Liver (tissue), 9 donors: ENCODE data around the gene LRMDA. TPM values are rescaled to one million over a fixed set of nuclear protein-coding genes. Genes with fewer than 3 reads are reported as not detected.
A peak's percentile ranks its signal among the peaks of the same experiment; 100 is the strongest.

Source experiments
- DNase-seq: peaks from one replicate; pipeline ENCODE4 v3.0.0-alpha.2; 2017; ENCODE audit warnings: low spot score
- H3K27ac ChIP-seq, 2 donors: one replicate each; pipeline ENCODE4 v1.7.0; 2013; ENCODE audit warnings: inconsistent platforms in 2 of 2, low read length in 2 of 2, control low read depth in 1 of 2, low read depth in 1 of 2, mild to moderate bottlenecking in 1 of 2
- H3K27me3 ChIP-seq, 4 donors: one replicate each; pipeline versions ENCODE4 v1.6.1 to v1.7.0; 2013; ENCODE audit warnings: low read length in 3 of 4, inconsistent platforms in 1 of 4, mild to moderate bottlenecking in 1 of 4, moderate library complexity in 1 of 4; ENCODE audit not compliant: control insufficient read depth in 4 of 4, insufficient read depth in 4 of 4
- H3K36me3 ChIP-seq, 4 donors: one replicate each; pipeline versions ENCODE4 v1.6.1 to v1.7.0; 2013; ENCODE audit warnings: low read length in 3 of 4, mild to moderate bottlenecking in 3 of 4, low read depth in 1 of 4, moderate library complexity in 1 of 4; ENCODE audit not compliant: control insufficient read depth in 4 of 4, insufficient read depth in 3 of 4
- H3K4me1 ChIP-seq, 4 donors: one replicate each; pipeline versions ENCODE4 v1.6.1 to v1.7.0; 2013; ENCODE audit warnings: low read length in 3 of 4, mild to moderate bottlenecking in 3 of 4, moderate library complexity in 1 of 4; ENCODE audit not compliant: control insufficient read depth in 4 of 4, insufficient read depth in 4 of 4
- H3K4me3 ChIP-seq, 3 donors: one replicate each; pipeline versions ENCODE4 v1.6.1 to v1.7.0; 2013; ENCODE audit warnings: low read length in 3 of 3, control low read depth in 1 of 3, low read depth in 1 of 3, mild to moderate bottlenecking in 1 of 3
- H3K9ac ChIP-seq, 2 donors: one replicate each; pipeline ENCODE4 v1.7.0; 2013; ENCODE audit warnings: low read length in 2 of 2, mild to moderate bottlenecking in 2 of 2, moderate library complexity in 2 of 2, control low read depth in 1 of 2, low read depth in 1 of 2
- H3K9me3 ChIP-seq, 4 donors: one replicate each; pipeline versions ENCODE4 v1.6.1 to v1.7.0; 2013; ENCODE audit warnings: low read length in 3 of 4; ENCODE audit not compliant: control insufficient read depth in 4 of 4
- ATF3 ChIP-seq: IDR thresholded peaks from 2 replicates; pipeline ENCODE4 v1.6.1; 2016; ENCODE audit warnings: antibody characterized with exemption
- FOXA1 ChIP-seq: IDR thresholded peaks from 2 replicates; pipeline ENCODE4 v1.6.1; 2016; ENCODE audit warnings: antibody characterized with exemption
- FOXA2 ChIP-seq: IDR thresholded peaks from 2 replicates; pipeline ENCODE4 v1.6.1; 2016; ENCODE audit warnings: antibody characterized with exemption
- GABPA ChIP-seq, 2 donors: IDR thresholded peaks in 1 of 2; conservative IDR thresholded peaks in 1 of 2; 2 replicates each; pipeline ENCODE4 v1.6.1; 2016; ENCODE audit warnings: antibody characterized with exemption in 2 of 2, mild to moderate bottlenecking in 1 of 2, moderate library complexity in 1 of 2
- HNF4A ChIP-seq, 2 donors: conservative IDR thresholded peaks; 2 replicates each; pipeline ENCODE4 v1.6.1; 2016; ENCODE audit warnings: antibody characterized with exemption in 2 of 2, mild to moderate bottlenecking in 2 of 2
- HNF4G ChIP-seq: IDR thresholded peaks from 2 replicates; pipeline ENCODE4 v1.6.1; 2016; ENCODE audit warnings: antibody characterized with exemption
- JUND ChIP-seq, 2 donors: IDR thresholded peaks; 2 replicates each; pipeline ENCODE4 v1.6.1; 2016; ENCODE audit warnings: antibody characterized with exemption in 2 of 2
- NR2F2 ChIP-seq: IDR thresholded peaks from 2 replicates; pipeline ENCODE4 v1.6.1; 2016; ENCODE audit warnings: antibody characterized with exemption
- RAD21 ChIP-seq, 2 donors: IDR thresholded peaks; 2 replicates each; pipeline ENCODE4 v1.6.1; 2016; ENCODE audit warnings: antibody characterized with exemption in 2 of 2, mild to moderate bottlenecking in 2 of 2
- RXRA ChIP-seq, 2 donors: IDR thresholded peaks; 2 replicates each; pipeline ENCODE4 v1.6.1; 2017 to 2018; ENCODE audit warnings: antibody characterized with exemption in 2 of 2, mild to moderate bottlenecking in 1 of 2
- SP1 ChIP-seq: IDR thresholded peaks from 2 replicates; pipeline ENCODE4 v1.6.1; 2018; ENCODE audit warnings: antibody characterized with exemption, mild to moderate bottlenecking
- TAF1 ChIP-seq: conservative IDR thresholded peaks from 2 replicates; pipeline ENCODE4 v1.6.1; 2016; ENCODE audit warnings: antibody characterized with exemption, mild to moderate bottlenecking
- YY1 ChIP-seq: IDR thresholded peaks from 2 replicates; pipeline ENCODE4 v1.6.1; 2016; ENCODE audit warnings: antibody characterized with exemption, mild to moderate bottlenecking
- WGBS: extraction: QIAGEN DNeasy Blood & Tissue Kit; methylation state at CpG from one replicate; pipeline ENCODE4 v1.1.7; 2013; 5-methylcytosine and 5-hydroxymethylcytosine counted together
- polyA plus RNA-seq, 2 donors: library from polyadenylated mRNA; stranded (reverse) in 1 of 2; unstranded in 1 of 2; fragments of 200-250 nt in 1 of 2; fragments of >200 nt in 1 of 2; fragmentation: Nextera tagmentation in 1 of 2; extraction: Ambion mirVana in 1 of 2; gene quantifications; one replicate each; pipeline versions ENCODE4 v1.2.1 to v1.2.3, GENCODE V29; 2013 to 2015
- total RNA-seq, 2 donors: library from RNA; depleted of rRNA; stranded (reverse); fragments of >200 nt; gene quantifications; one replicate each; pipeline ENCODE4 v1.2.3, GENCODE V29; 2014
- TF ChIP-seq, protein P1 (sequence below): fragments of 150-350 bp; IDR thresholded peaks from 2 replicates; pipeline ENCODE4 v1.5.1; 2017; ENCODE audit warnings: improper control_type of control experiment, low read depth, low read length; ENCODE audit not compliant: missing input control
- TF ChIP-seq, protein P2 (sequence below): IDR thresholded peaks from 2 replicates; pipeline ENCODE4 v1.6.1; 2016; ENCODE audit warnings: antibody characterized with exemption, mild to moderate bottlenecking
- TF ChIP-seq, protein P3 (sequence below): IDR thresholded peaks from 2 replicates; pipeline ENCODE4 v1.6.1; 2016; ENCODE audit warnings: antibody characterized with exemption
- TF ChIP-seq, protein P4 (sequence below): IDR thresholded peaks from 2 replicates; pipeline ENCODE4 v1.6.1; 2016; ENCODE audit warnings: antibody characterized with exemption
- donor health status: healthy.
- donor health status: healthy.
- donor health status: healthy.
- donor health status: healthy.
- donor health status: healthy.

The LRMDA gene
- total and polyA plus RNA-seq, 4 donors = 7.9 to 15.8 (median 11.3) TPM

DNA sequence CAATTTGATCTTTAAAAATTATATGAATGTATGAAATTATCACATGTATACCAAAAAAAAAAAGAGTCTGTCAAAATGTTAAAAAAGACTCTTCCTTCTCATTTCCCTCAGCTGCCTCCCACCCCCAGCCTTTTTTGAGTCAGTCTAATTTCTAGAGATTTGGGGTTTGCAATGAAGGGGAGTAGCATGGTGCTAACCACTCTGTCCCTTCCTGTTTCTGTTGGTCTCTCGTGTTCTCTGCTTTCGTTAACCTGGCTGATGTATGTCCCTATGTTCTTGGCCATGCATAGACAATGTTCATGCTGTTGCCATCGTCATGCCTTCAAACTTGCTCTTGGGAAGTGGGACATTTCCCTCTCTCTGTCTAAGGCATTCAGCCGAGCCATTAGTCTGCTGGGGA, 474.1 kb downstream of the LRMDA start:
- 90% methylated on average over 4 of the region's 4 CpGs for WGBS
- H3K27ac ChIP-seq = no peak overlapping the region
- H3K4me3 ChIP-seq = no peak overlapping the region
- no peaks in the 10 kb centered on the region for H3K4me1 ChIP-seq
- H3K36me3 ChIP-seq = no peaks in the 10 kb centered on the region
- H3K9ac ChIP-seq = no peak overlapping the region
- no peak for TF ChIP-seq SP1
- no peak for TF ChIP-seq HNF4G
- no peak for TF ChIP-seq HNF4A (conservative IDR thresholded peaks at IDR 0.05)
- TF ChIP-seq, protein P1, sequence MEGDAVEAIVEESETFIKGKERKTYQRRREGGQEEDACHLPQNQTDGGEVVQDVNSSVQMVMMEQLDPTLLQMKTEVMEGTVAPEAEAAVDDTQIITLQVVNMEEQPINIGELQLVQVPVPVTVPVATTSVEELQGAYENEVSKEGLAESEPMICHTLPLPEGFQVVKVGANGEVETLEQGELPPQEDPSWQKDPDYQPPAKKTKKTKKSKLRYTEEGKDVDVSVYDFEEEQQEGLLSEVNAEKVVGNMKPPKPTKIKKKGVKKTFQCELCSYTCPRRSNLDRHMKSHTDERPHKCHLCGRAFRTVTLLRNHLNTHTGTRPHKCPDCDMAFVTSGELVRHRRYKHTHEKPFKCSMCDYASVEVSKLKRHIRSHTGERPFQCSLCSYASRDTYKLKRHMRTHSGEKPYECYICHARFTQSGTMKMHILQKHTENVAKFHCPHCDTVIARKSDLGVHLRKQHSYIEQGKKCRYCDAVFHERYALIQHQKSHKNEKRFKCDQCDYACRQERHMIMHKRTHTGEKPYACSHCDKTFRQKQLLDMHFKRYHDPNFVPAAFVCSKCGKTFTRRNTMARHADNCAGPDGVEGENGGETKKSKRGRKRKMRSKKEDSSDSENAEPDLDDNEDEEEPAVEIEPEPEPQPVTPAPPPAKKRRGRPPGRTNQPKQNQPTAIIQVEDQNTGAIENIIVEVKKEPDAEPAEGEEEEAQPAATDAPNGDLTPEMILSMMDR = no peak
- TF ChIP-seq, protein P2, sequence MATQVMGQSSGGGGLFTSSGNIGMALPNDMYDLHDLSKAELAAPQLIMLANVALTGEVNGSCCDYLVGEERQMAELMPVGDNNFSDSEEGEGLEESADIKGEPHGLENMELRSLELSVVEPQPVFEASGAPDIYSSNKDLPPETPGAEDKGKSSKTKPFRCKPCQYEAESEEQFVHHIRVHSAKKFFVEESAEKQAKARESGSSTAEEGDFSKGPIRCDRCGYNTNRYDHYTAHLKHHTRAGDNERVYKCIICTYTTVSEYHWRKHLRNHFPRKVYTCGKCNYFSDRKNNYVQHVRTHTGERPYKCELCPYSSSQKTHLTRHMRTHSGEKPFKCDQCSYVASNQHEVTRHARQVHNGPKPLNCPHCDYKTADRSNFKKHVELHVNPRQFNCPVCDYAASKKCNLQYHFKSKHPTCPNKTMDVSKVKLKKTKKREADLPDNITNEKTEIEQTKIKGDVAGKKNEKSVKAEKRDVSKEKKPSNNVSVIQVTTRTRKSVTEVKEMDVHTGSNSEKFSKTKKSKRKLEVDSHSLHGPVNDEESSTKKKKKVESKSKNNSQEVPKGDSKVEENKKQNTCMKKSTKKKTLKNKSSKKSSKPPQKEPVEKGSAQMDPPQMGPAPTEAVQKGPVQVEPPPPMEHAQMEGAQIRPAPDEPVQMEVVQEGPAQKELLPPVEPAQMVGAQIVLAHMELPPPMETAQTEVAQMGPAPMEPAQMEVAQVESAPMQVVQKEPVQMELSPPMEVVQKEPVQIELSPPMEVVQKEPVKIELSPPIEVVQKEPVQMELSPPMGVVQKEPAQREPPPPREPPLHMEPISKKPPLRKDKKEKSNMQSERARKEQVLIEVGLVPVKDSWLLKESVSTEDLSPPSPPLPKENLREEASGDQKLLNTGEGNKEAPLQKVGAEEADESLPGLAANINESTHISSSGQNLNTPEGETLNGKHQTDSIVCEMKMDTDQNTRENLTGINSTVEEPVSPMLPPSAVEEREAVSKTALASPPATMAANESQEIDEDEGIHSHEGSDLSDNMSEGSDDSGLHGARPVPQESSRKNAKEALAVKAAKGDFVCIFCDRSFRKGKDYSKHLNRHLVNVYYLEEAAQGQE = no peak
- TF ChIP-seq RAD21 (IDR thresholded peaks at IDR 0.05) = no peak
- TF ChIP-seq, protein P3, sequence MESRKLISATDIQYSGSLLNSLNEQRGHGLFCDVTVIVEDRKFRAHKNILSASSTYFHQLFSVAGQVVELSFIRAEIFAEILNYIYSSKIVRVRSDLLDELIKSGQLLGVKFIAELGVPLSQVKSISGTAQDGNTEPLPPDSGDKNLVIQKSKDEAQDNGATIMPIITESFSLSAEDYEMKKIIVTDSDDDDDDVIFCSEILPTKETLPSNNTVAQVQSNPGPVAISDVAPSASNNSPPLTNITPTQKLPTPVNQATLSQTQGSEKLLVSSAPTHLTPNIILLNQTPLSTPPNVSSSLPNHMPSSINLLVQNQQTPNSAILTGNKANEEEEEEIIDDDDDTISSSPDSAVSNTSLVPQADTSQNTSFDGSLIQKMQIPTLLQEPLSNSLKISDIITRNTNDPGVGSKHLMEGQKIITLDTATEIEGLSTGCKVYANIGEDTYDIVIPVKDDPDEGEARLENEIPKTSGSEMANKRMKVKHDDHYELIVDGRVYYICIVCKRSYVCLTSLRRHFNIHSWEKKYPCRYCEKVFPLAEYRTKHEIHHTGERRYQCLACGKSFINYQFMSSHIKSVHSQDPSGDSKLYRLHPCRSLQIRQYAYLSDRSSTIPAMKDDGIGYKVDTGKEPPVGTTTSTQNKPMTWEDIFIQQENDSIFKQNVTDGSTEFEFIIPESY = no peak
- no peak for TF ChIP-seq ATF3
- TF ChIP-seq TAF1 = no peak
- TF ChIP-seq RXRA (IDR thresholded peaks at IDR 0.05) = no peak
- no peak for TF ChIP-seq FOXA1
- no peak for TF ChIP-seq YY1
- TF ChIP-seq JUND (IDR thresholded peaks at IDR 0.05) = no peak
- H3K27me3 ChIP-seq = no peaks in the 10 kb centered on the region
- no peak for DNase-seq
- H3K9me3 ChIP-seq = no peaks in the 10 kb centered on the region

- Histone ChIP-seq H3K9me3 (no peaks in the 10 kb centered on the region), H3K4me3 (no peak overlapping the region), H3K27me3 (no peaks in the 10 kb centered on the region), H3K4me1 (no peaks in the 10 kb centered on the region), H3K27ac (no peak overlapping the region), H3K36me3 (no peaks in the 10 kb centered on the region), H3K9ac (no peak overlapping the region)
- DNase-seq = no peak
- TF ChIP-seq RAD21 (IDR thresholded peaks at IDR 0.05) (peak; percentile 89 to 91), GABPA (IDR thresholded peaks at IDR 0.05 in 1 of 2, conservative IDR thresholded peaks at IDR 0.05 in 1 of 2) (no peak), FOXA2 (no peak), HNF4G (no peak), HNF4A (conservative IDR thresholded peaks at IDR 0.05) (no peak), RXRA (IDR thresholded peaks at IDR 0.05) (no peak), TAF1 (no peak), NR2F2 (no peak)
- TF ChIP-seq, protein P1 = peak; percentile 73
- TF ChIP-seq, protein P4, sequence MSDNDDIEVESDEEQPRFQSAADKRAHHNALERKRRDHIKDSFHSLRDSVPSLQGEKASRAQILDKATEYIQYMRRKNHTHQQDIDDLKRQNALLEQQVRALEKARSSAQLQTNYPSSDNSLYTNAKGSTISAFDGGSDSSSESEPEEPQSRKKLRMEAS = no peak
- TF ChIP-seq, protein P3 = no peak
- 63% methylated on average over 2 of the region's 2 CpGs for WGBS
Observed at GRCh38 chr10:75910032-75910431, 478.6 kb downstream of the LRMDA start.
